MM.1S (cell line): Measurements from ENCODE around the gene KCNT1.

Experiments used
- DNase-seq: peaks from one replicate; pipeline ENCODE4 v3.0.0-alpha.2; 2015
- H2AFZ ChIP-seq: fragments of 300-600 bp; sonication (generic); 2 replicates; pipeline ENCODE4 v1.6.0; 2016; ENCODE audit warnings: antibody characterized with exemption, low read length
- H3F3A ChIP-seq: fragments of 300-600 bp; sonication (generic); 2 replicates; pipeline ENCODE4 v1.6.1; 2016; ENCODE audit warnings: mild to moderate bottlenecking, antibody characterized with exemption, low read length, moderate library complexity, mixed read lengths; ENCODE audit not compliant: insufficient read depth
- H3K27ac ChIP-seq: fragments of 300-600 bp; sonication (generic); 2 replicates; pipeline ENCODE4 v1.5.1; 2016; ENCODE audit warnings: mild to moderate bottlenecking, low read length
- H3K27me3 ChIP-seq: fragments of 300-600 bp; sonication (generic); replicated peaks from 2 replicates; pipeline ENCODE4 v1.6.0; 2016; ENCODE audit warnings: low read length; ENCODE audit not compliant: insufficient read depth
- H3K36me3 ChIP-seq: fragments of 300-600 bp; sonication (generic); replicated peaks from 2 replicates; pipeline ENCODE4 v1.6.1; 2016; ENCODE audit warnings: mild to moderate bottlenecking, low read length, mixed read lengths; ENCODE audit not compliant: insufficient read depth
- H3K4me1 ChIP-seq: fragments of 300-600 bp; sonication (generic); 2 replicates; pipeline ENCODE4 v1.6.1; 2016; ENCODE audit warnings: low read length, mixed read lengths
- H3K4me2 ChIP-seq: fragments of 300-600 bp; sonication (generic); 2 replicates; pipeline ENCODE4 v1.6.0; 2016; ENCODE audit warnings: low read depth, low read length
- H3K4me3 ChIP-seq: fragments of 300-600 bp; sonication (generic); 2 replicates; pipeline ENCODE4 v1.5.1; 2016; ENCODE audit warnings: low read length, mixed read lengths
- H3K79me2 ChIP-seq: fragments of 300-600 bp; sonication (generic); 2 replicates; pipeline ENCODE4 v1.6.1; 2016; ENCODE audit warnings: mixed run types, low read length, mixed read lengths
- H3K9ac ChIP-seq: fragments of 300-600 bp; sonication (generic); 2 replicates; pipeline ENCODE4 v1.6.1; 2016; ENCODE audit warnings: low read length, mixed read lengths
- H3K9me2 ChIP-seq: fragments of 300-600 bp; sonication (generic); replicated peaks from 2 replicates; pipeline ENCODE4 v1.6.1; 2016; ENCODE audit warnings: mild to moderate bottlenecking, low read length, mixed read lengths; ENCODE audit not compliant: insufficient read depth
- H3K9me3 ChIP-seq: fragments of 300-600 bp; sonication (generic); replicated peaks from 2 replicates; pipeline ENCODE4 v1.6.1; 2016; ENCODE audit warnings: mild to moderate bottlenecking, low read length, mixed read lengths; ENCODE audit not compliant: insufficient read depth
- H4K20me1 ChIP-seq: fragments of 300-600 bp; sonication (generic); 2 replicates; pipeline ENCODE4 v1.6.1; 2016; ENCODE audit warnings: mild to moderate bottlenecking, low read length, moderate library complexity, mixed read lengths; ENCODE audit not compliant: insufficient read depth
- CTCF ChIP-seq: fragments of 300-600 bp; sonication (generic); IDR thresholded peaks from 2 replicates; pipeline ENCODE4 v1.5.1; 2016; ENCODE audit warnings: antibody characterized with exemption, low read length, mixed read lengths
- EZH2 ChIP-seq: fragments of 300-600 bp; sonication (generic); optimal IDR thresholded peaks from 2 replicates; pipeline ENCODE3; 2017; ENCODE audit warnings: low read depth, mild to moderate bottlenecking, antibody characterized with exemption, low read length, mixed read lengths
- EZH2phosphoT487 ChIP-seq: fragments of 300-600 bp; sonication (generic); IDR thresholded peaks from 2 replicates; pipeline ENCODE4 v1.6.1; 2018; ENCODE audit warnings: antibody characterized with exemption, low read length

Gene KCNT1

GRCh38 chr9:135736979-135737839 is 35.2 kb downstream of the KCNT1 start:
- H3K4me2 ChIP-seq = no peak overlapping the region
- no peaks in the 10 kb centered on the region for H3F3A ChIP-seq
- H2AFZ ChIP-seq = no peak overlapping the region
- no peak for DNase-seq
- H3K9me2 ChIP-seq = no peaks in the 10 kb centered on the region
- no peak overlapping the region for H3K9ac ChIP-seq
- peaks cover 81% of the 10 kb centered on the region for H3K27me3 ChIP-seq
- H3K27ac ChIP-seq = no peak overlapping the region
- no peaks in the 10 kb centered on the region for H3K4me1 ChIP-seq
- TF ChIP-seq EZH2phosphoT487 (no peak), EZH2 (no peak), CTCF (no peak)
- H4K20me1 ChIP-seq = no peaks in the 10 kb centered on the region
- no peaks in the 10 kb centered on the region for H3K9me3 ChIP-seq
- H3K79me2 ChIP-seq = no peaks in the 10 kb centered on the region
- no peak overlapping the region for H3K4me3 ChIP-seq
- no peaks in the 10 kb centered on the region for H3K36me3 ChIP-seq

- H3F3A ChIP-seq = no peaks in the 10 kb centered on the region
- no peak overlapping the region for H3K4me3 ChIP-seq
- no peaks in the 10 kb centered on the region for H3K4me1 ChIP-seq
- no peak overlapping the region for H3K9ac ChIP-seq
- no peaks in the 10 kb centered on the region for H3K79me2 ChIP-seq
- H3K27ac ChIP-seq = no peak overlapping the region
- H3K27me3 ChIP-seq = peaks cover 82% of the 10 kb centered on the region
- H3K4me2 ChIP-seq = no peak overlapping the region
- no peak overlapping the region for H2AFZ ChIP-seq
- no peak for DNase-seq
- no peaks in the 10 kb centered on the region for H3K9me3 ChIP-seq
- no peaks in the 10 kb centered on the region for H3K9me2 ChIP-seq
- H4K20me1 ChIP-seq = no peaks in the 10 kb centered on the region
- no peak for TF ChIP-seq CTCF
- TF ChIP-seq EZH2phosphoT487 = no peak
- TF ChIP-seq EZH2 = no peak
- H3K36me3 ChIP-seq = no peaks in the 10 kb centered on the region
These were observed 36.0 kb downstream of the KCNT1 start for GRCh38 chr9:135737840-135738521.

- no peak for TF ChIP-seq EZH2
- no peak for TF ChIP-seq EZH2phosphoT487
- TF ChIP-seq CTCF = no peak
- H3K4me1 ChIP-seq = no peaks in the 10 kb centered on the region
- no peak for DNase-seq
- H3K79me2 ChIP-seq = no peaks in the 10 kb centered on the region
- H3K9me3 ChIP-seq = no peaks in the 10 kb centered on the region
- no peaks in the 10 kb centered on the region for H3F3A ChIP-seq
- H3K27me3 ChIP-seq = peaks cover 86% of the 10 kb centered on the region
- no peaks in the 10 kb centered on the region for H3K9me2 ChIP-seq
- no peak overlapping the region for H3K9ac ChIP-seq
- no peaks in the 10 kb centered on the region for H4K20me1 ChIP-seq
- no peak overlapping the region for H2AFZ ChIP-seq
- H3K36me3 ChIP-seq = no peaks in the 10 kb centered on the region
- no peak overlapping the region for H3K4me3 ChIP-seq
- no peak overlapping the region for H3K4me2 ChIP-seq
- no peak overlapping the region for H3K27ac ChIP-seq
These were observed 37.6 kb downstream of the KCNT1 start for GRCh38 chr9:135739271-135740220.
